OCI-LY3 (cell line): ENCODE data around the gene SARDH.

Source experiments
- CTCF ChIP-seq: fragments of 200-600, 300-600 bp; sonication (generic); IDR thresholded peaks from 2 replicates; pipeline ENCODE4 v1.5.1; 2014; ENCODE audit warnings: antibody characterized with exemption, low read length, low read depth
- EZH2phosphoT487 ChIP-seq: fragments of 200-600 bp; shearing (Covaris generic); IDR thresholded peaks from 2 replicates; pipeline ENCODE4 v1.6.1; 2018; ENCODE audit warnings: antibody characterized with exemption, mixed run types, low read depth

GRCh38 chr9:133647765-133648469 is 90.2 kb downstream of the SARDH start:
- no peak for TF ChIP-seq CTCF
- no peak for TF ChIP-seq EZH2phosphoT487
